ENCODE results near the gene PRLH. TPM values are rescaled to one million over a fixed set of nuclear protein-coding genes. Genes with fewer than 3 reads are reported as not detected.

The PRLH gene
- total RNA-seq, 4 donors from 2014 or later: not detected

DNA sequence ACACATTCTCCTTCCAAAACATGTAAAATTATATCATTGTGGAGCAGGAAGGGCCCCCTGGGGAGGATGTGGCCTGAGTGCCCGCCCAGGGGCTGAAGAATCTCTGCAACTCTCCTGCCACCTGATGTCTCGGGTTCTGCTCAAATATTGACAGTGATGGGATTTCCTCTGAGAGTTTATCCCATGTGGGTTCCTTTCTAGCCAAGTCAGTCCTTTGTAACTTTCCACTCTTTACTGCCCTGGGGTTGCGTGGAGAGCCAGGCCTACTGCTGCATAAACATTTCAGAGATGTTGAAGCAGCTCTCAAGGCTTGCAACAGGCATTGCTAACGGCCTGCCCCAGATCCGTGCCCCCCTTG, 28.1 kb downstream of the PRLH start:
- TF ChIP-seq, protein P1, sequence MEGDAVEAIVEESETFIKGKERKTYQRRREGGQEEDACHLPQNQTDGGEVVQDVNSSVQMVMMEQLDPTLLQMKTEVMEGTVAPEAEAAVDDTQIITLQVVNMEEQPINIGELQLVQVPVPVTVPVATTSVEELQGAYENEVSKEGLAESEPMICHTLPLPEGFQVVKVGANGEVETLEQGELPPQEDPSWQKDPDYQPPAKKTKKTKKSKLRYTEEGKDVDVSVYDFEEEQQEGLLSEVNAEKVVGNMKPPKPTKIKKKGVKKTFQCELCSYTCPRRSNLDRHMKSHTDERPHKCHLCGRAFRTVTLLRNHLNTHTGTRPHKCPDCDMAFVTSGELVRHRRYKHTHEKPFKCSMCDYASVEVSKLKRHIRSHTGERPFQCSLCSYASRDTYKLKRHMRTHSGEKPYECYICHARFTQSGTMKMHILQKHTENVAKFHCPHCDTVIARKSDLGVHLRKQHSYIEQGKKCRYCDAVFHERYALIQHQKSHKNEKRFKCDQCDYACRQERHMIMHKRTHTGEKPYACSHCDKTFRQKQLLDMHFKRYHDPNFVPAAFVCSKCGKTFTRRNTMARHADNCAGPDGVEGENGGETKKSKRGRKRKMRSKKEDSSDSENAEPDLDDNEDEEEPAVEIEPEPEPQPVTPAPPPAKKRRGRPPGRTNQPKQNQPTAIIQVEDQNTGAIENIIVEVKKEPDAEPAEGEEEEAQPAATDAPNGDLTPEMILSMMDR (IDR thresholded peaks at IDR 0.05; ENCODE audit: low read depth): no peak

DNA sequence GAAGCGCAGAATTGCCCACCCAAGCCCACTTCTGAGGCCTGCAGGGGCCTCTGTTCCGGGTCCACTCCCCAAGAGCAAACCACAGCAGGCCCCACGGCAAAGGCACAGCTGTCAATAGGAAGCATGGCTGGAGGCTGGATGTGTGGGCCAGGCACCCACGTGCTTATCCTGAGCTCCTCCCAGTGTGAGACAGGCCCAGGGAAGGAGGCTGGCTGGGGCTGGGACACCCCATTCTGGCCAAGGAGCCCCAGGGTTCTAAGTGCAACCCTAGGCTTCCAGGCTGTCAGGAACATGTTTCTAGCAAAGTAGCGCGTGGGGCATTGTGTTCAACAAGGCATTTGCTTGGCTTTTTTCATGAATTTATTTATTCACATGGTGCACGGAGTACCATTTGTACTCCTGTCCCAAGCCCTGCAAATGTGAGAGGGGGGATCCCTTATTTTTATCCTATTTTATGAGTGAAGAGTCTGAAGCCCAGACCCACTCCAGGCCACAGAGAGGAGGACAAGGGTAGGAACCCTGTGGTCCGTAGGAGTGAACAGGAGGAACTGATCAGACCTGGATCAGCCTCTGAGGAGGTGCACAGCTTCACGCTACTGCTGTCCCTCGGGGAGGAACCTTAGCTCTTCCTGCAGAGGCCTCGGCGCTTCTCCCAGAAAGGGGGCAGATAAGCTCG, 30.3 kb downstream of the PRLH start:
- TF ChIP-seq, protein P1 (IDR thresholded peaks at IDR 0.05; ENCODE audit: low read depth): no peak

DNA sequence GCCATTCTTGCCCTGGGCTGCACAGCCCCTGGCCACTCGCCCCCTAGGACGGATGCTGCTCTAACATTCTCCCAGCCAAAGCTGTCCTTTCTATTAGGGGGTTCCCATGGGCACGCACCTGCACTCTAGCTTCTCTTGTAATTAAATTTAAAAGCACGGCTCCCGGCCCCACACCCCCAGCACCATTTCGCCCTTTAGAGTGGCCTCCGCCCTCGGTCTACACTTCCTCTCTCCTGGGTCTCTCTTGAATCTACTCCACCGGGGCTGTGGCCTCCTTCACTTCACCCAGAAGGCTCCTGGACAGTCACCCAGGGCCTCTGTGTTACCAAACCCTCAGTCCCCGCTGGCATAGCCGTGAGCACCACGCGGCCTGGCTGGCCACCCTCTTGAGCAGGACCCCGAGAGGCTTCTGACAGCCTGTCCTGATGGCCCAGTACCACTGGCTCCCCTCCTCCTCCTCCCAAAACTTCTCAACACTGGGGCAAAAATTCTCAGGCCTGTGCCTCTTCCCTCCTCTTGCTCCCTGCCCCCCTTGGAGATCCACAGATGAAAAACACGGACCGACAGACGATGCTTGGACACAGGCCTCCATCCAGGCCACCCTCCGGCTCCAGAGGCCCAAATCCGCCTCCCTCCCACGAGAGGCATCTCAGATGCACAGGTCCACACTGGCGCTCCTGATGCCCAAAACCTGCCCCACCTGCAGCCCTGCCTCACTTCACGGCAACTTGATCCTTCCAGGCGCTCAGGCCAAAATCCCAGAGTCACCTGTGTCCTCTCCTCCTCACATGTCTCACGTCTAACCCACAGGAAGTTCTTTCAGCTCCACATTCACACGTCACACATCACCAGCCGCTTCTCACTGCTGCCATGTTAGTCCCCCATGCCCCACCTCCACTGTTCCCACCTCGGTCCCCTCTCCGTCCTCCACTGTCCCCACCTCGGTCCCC, 31.1 kb downstream of the PRLH start:
- TF ChIP-seq, protein P1 (IDR thresholded peaks at IDR 0.05; ENCODE audit: low read depth): no peak

DNA sequence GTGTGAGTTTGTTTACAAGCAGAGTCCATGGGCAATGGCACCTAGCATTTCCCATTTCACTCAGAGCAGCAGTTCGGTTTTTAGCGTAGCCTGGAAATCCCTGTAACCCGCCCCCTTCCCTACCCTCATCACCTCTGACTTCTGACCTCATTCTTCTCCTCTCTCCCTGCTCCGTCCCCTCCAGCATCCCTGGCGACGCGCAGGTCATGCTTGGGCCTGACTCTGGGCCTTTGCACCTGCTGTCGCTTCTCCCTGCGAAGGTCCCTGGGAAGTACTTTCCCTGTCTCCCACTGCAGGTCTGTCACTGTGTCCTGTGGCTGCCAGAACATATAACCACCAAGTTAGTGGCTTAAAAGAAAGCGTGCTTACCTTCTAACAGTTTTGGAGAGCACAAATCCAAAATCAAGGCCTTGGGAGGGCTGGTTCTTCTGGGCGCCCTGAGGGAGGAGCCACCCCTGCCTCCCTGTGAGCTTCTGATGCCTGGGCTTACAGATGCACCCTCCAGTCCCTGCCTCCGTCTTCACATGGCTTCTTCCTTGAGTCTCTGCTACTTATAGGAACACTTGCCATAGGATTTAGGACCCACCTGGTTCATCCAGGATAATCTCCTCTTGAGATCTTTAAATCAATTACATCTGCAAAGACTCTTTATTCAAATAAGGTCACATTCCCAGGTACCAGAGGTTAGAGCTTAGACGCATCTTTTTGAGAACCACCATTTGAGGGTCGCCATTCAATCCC, 32.3 kb downstream of the PRLH start:
- TF ChIP-seq, protein P1 (IDR thresholded peaks at IDR 0.05; ENCODE audit: low read depth): no peak

DNA sequence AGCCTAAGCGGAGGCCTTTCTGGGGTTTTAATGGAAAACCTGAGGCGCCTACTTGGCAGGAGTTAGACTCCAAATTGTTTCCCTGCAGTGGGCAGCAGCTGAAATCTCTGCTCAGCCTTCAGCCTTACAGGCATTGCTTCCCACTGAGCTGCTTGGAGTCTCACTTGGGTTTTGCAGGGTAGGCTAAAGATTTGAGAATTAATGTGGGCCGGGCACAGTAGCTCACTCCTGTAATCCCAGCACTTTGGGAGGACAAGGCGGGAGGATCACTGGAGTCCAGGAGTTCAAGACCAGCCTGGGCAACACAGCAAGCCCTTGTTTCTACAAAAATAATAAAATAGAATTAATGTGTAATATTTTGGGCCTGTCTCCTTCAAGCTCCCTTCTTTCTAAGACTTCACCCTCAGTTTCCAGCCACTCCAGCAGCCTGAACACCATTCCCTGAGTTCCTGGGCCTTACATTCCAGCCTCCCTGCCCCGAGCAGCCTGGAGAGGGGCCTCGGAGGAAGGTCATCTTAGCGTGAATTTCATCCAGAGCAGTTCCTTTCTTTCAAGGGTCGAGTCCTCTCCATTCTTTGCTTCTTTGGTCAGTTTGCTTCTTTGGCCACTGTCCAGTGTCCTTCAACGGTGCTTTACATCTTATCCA, 33.2 kb downstream of the PRLH start:
- TF ChIP-seq, protein P1 (IDR thresholded peaks at IDR 0.05; ENCODE audit: low read depth): no peak

DNA sequence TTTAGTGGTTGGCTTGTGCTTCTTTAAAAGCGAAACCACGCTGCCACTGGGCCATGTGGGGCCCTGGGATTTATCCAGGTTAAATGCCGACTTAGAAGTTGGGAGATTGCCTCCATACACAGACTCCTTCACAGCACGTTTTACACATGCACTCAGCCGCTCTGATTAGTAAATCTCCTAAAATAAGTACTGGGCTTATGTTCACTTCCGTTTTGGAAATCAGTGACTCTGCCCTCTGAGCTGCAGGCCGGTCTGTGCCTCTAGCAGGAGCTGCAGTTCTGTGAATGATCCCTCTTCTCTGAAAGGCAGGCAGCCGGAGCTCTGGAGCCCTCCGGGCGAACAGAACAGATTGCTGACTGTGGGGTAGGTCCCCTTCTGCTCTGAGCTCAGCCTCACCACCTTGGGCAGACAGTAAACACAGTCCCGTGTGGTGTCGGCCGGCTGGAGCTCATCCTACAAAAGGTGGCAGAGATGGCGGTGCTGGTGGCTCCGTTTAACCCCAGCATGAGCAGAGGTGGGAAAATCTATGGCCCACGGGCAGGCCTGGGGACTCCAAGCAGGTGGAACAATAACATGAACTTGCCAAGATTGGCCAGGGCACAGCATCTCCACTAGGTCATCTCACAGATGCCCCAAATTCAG, 34.0 kb downstream of the PRLH start:
- TF ChIP-seq, protein P1 (IDR thresholded peaks at IDR 0.05; ENCODE audit: low read depth): no peak
